Measurements from ENCODE around the gene C22orf23. TPM values are rescaled to one million over a fixed set of nuclear protein-coding genes. Genes with fewer than 3 reads are reported as not detected.

C22orf23 gene
- total and polyA plus RNA-seq, 4 donors: 0.18 TPM; not detected in 3

- 89 to 93% methylated on average over 6 of the region's 6 CpGs for WGBS, 2 donors
- Histone ChIP-seq H3K27ac (ENCODE audit: low read depth in 1 of 2, low read length in 2 of 2) (no peak overlapping the region), H3K36me3 (ENCODE audit: control insufficient read depth in 1 of 2, insufficient read depth in 2 of 2, low read length in 1 of 2) (no peaks in the 10 kb centered on the region), H3K4me1 (ENCODE audit: control insufficient read depth in 1 of 2, insufficient read depth in 2 of 2, low read length in 2 of 2) (no peaks in the 10 kb centered on the region), H3K27me3 (ENCODE audit: control insufficient read depth in 1 of 2, insufficient read depth in 2 of 2, low read length in 1 of 2) (no peaks in the 10 kb centered on the region), H3K4me3 (ENCODE audit: low read length in 2 of 2) (no peak overlapping the region), H3K9me3 (ENCODE audit: control insufficient read depth, low read length) (no peaks in the 10 kb centered on the region)
- no peak for DNase-seq
- ATAC-seq (ENCODE audit: low FRiP score): no peak
- intact Hi-C loops (cut with DNase I): no loop called here
Measured at GRCh38 chr22:37994049-37994448, 40.6 kb upstream of the C22orf23 start.

GRCh38 chr22:37991731-37992442 lies 38.5 kb upstream of the C22orf23 start:
- 77 to 81% methylated on average over 6 of the region's 6 CpGs for WGBS, 2 donors
- ATAC-seq (ENCODE audit: low FRiP score) (no peak), DNase-seq (no peak)
- no peaks in the 10 kb centered on the region for H3K27me3 ChIP-seq (ENCODE audit: control insufficient read depth in 1 of 2, insufficient read depth in 2 of 2, low read length in 1 of 2)
- no peaks in the 10 kb centered on the region for H3K9me3 ChIP-seq (ENCODE audit: control insufficient read depth, low read length)
- no peaks in the 10 kb centered on the region for H3K36me3 ChIP-seq (ENCODE audit: control insufficient read depth in 1 of 2, insufficient read depth in 2 of 2, low read length in 1 of 2)
- H3K27ac ChIP-seq (ENCODE audit: low read depth in 1 of 2, low read length in 2 of 2): no peak overlapping the region
- intact Hi-C loops (cut with DNase I): no loop called here
- H3K4me3 ChIP-seq (ENCODE audit: low read length in 2 of 2): no peak overlapping the region
- no peaks in the 10 kb centered on the region for H3K4me1 ChIP-seq (ENCODE audit: control insufficient read depth in 1 of 2, insufficient read depth in 2 of 2, low read length in 2 of 2)

GRCh38 chr22:37990862-37991261 lies 37.5 kb upstream of the C22orf23 start:
- H3K36me3 ChIP-seq (ENCODE audit: control insufficient read depth in 1 of 2, insufficient read depth in 2 of 2, low read length in 1 of 2): no peaks in the 10 kb centered on the region
- intact Hi-C loops (cut with DNase I): no loop called here
- H3K4me1 ChIP-seq (ENCODE audit: control insufficient read depth in 1 of 2, insufficient read depth in 2 of 2, low read length in 2 of 2): no peaks in the 10 kb centered on the region
- DNase-seq (no peak), ATAC-seq (ENCODE audit: low FRiP score) (no peak)
- H3K27ac ChIP-seq (ENCODE audit: low read depth in 1 of 2, low read length in 2 of 2): no peak overlapping the region
- no peaks in the 10 kb centered on the region for H3K27me3 ChIP-seq (ENCODE audit: control insufficient read depth in 1 of 2, insufficient read depth in 2 of 2, low read length in 1 of 2)
- no peaks in the 10 kb centered on the region for H3K9me3 ChIP-seq (ENCODE audit: control insufficient read depth, low read length)
- H3K4me3 ChIP-seq (ENCODE audit: low read length in 2 of 2): no peak overlapping the region
- WGBS, 2 donors: 90% methylated on average over 7 of the region's 7 CpGs

- H3K9me3 ChIP-seq (ENCODE audit: control insufficient read depth, low read length): no peaks in the 10 kb centered on the region
- intact Hi-C loops (cut with DNase I): no loop called here
- DNase-seq (no peak), ATAC-seq (ENCODE audit: low FRiP score) (no peak)
- H3K27me3 ChIP-seq (ENCODE audit: control insufficient read depth in 1 of 2, insufficient read depth in 2 of 2, low read length in 1 of 2): no peaks in the 10 kb centered on the region
- no peak overlapping the region for H3K4me3 ChIP-seq (ENCODE audit: low read length in 2 of 2)
- no peak overlapping the region for H3K27ac ChIP-seq (ENCODE audit: low read depth in 1 of 2, low read length in 2 of 2)
- H3K4me1 ChIP-seq (ENCODE audit: control insufficient read depth in 1 of 2, insufficient read depth in 2 of 2, low read length in 2 of 2): no peaks in the 10 kb centered on the region
- 69 to 73% methylated on average over 5 of the region's 5 CpGs for WGBS, 2 donors
- H3K36me3 ChIP-seq (ENCODE audit: control insufficient read depth in 1 of 2, insufficient read depth in 2 of 2, low read length in 1 of 2): no peaks in the 10 kb centered on the region
Measured at GRCh38 chr22:37990301-37990700, 36.9 kb upstream of the C22orf23 start.

- H3K27me3 ChIP-seq (ENCODE audit: control insufficient read depth in 1 of 2, insufficient read depth in 2 of 2, low read length in 1 of 2): no peaks in the 10 kb centered on the region
- H3K36me3 ChIP-seq (ENCODE audit: control insufficient read depth in 1 of 2, insufficient read depth in 2 of 2, low read length in 1 of 2): no peaks in the 10 kb centered on the region
- ATAC-seq (ENCODE audit: low FRiP score) (no peak), DNase-seq (no peak)
- H3K27ac ChIP-seq (ENCODE audit: low read depth in 1 of 2, low read length in 2 of 2): no peak overlapping the region
- no peaks in the 10 kb centered on the region for H3K9me3 ChIP-seq (ENCODE audit: control insufficient read depth, low read length)
- H3K4me3 ChIP-seq (ENCODE audit: low read length in 2 of 2): no peak overlapping the region
- intact Hi-C loops (cut with DNase I): no loop called here
- WGBS, 2 donors: 93 to 96% methylated on average over 14 of the region's 14 CpGs
- no peaks in the 10 kb centered on the region for H3K4me1 ChIP-seq (ENCODE audit: control insufficient read depth in 1 of 2, insufficient read depth in 2 of 2, low read length in 2 of 2)
Measured at GRCh38 chr22:37989146-37990045, 36.0 kb upstream of the C22orf23 start.

GRCh38 chr22:37986371-37986770 lies 33.0 kb upstream of the C22orf23 start:
- 85 to 87% methylated on average over 7 of the region's 7 CpGs for WGBS, 2 donors
- intact Hi-C loops (cut with DNase I): no loop called here
- no peaks in the 10 kb centered on the region for H3K9me3 ChIP-seq (ENCODE audit: control insufficient read depth, low read length)
- no peaks in the 10 kb centered on the region for H3K4me1 ChIP-seq (ENCODE audit: control insufficient read depth in 1 of 2, insufficient read depth in 2 of 2, low read length in 2 of 2)
- H3K27me3 ChIP-seq (ENCODE audit: control insufficient read depth in 1 of 2, insufficient read depth in 2 of 2, low read length in 1 of 2): no peaks in the 10 kb centered on the region
- ATAC-seq (ENCODE audit: low FRiP score) (no peak), DNase-seq (no peak)
- no peaks in the 10 kb centered on the region for H3K36me3 ChIP-seq (ENCODE audit: control insufficient read depth in 1 of 2, insufficient read depth in 2 of 2, low read length in 1 of 2)
- H3K4me3 ChIP-seq (ENCODE audit: low read length in 2 of 2): no peak overlapping the region
- H3K27ac ChIP-seq (ENCODE audit: low read depth in 1 of 2, low read length in 2 of 2): no peak overlapping the region

GRCh38 chr22:37985751-37986281 lies 32.4 kb upstream of the C22orf23 start:
- no peaks in the 10 kb centered on the region for H3K36me3 ChIP-seq (ENCODE audit: control insufficient read depth in 1 of 2, insufficient read depth in 2 of 2, low read length in 1 of 2)
- no peaks in the 10 kb centered on the region for H3K4me1 ChIP-seq (ENCODE audit: control insufficient read depth in 1 of 2, insufficient read depth in 2 of 2, low read length in 2 of 2)
- ATAC-seq (ENCODE audit: low FRiP score) (no peak), DNase-seq (no peak)
- H3K9me3 ChIP-seq (ENCODE audit: control insufficient read depth, low read length): no peaks in the 10 kb centered on the region
- 90 to 91% methylated on average over 27 of the region's 27 CpGs for WGBS, 2 donors
- H3K27ac ChIP-seq (ENCODE audit: low read depth in 1 of 2, low read length in 2 of 2): no peak overlapping the region
- no peaks in the 10 kb centered on the region for H3K27me3 ChIP-seq (ENCODE audit: control insufficient read depth in 1 of 2, insufficient read depth in 2 of 2, low read length in 1 of 2)
- intact Hi-C loops (cut with DNase I): no loop called here
- H3K4me3 ChIP-seq (ENCODE audit: low read length in 2 of 2): no peak overlapping the region

GRCh38 chr22:37985050-37985585 lies 31.7 kb upstream of the C22orf23 start:
- H3K4me1 ChIP-seq (ENCODE audit: control insufficient read depth in 1 of 2, insufficient read depth in 2 of 2, low read length in 2 of 2): no peaks in the 10 kb centered on the region
- ATAC-seq (ENCODE audit: low FRiP score) (no peak), DNase-seq (no peak)
- no peaks in the 10 kb centered on the region for H3K27me3 ChIP-seq (ENCODE audit: control insufficient read depth in 1 of 2, insufficient read depth in 2 of 2, low read length in 1 of 2)
- no peaks in the 10 kb centered on the region for H3K9me3 ChIP-seq (ENCODE audit: control insufficient read depth, low read length)
- no peak overlapping the region for H3K4me3 ChIP-seq (ENCODE audit: low read length in 2 of 2)
- 91% methylated on average over 9 of the region's 9 CpGs for WGBS, 2 donors
- H3K36me3 ChIP-seq (ENCODE audit: control insufficient read depth in 1 of 2, insufficient read depth in 2 of 2, low read length in 1 of 2): no peaks in the 10 kb centered on the region
- H3K27ac ChIP-seq (ENCODE audit: low read depth in 1 of 2, low read length in 2 of 2): no peak overlapping the region
- intact Hi-C loops (cut with DNase I): no loop called here
